Amniotic epithelial cell (primary cell): ENCODE data around the gene SLC7A10.

Experiments used
- DNase-seq: peaks from one replicate; pipeline ENCODE4 v3.0.0-alpha.2; 2010; ENCODE audit warnings: low read depth

SLC7A10 gene

GRCh38 chr19:33225458-33225926 is at the start of gene SLC7A10:
Gene SLC7A10 (minus strand): TSS chr19:33225850. CDS start chr19:33225703, 147 bp downstream.
- DNase-seq: no peak

DNA sequence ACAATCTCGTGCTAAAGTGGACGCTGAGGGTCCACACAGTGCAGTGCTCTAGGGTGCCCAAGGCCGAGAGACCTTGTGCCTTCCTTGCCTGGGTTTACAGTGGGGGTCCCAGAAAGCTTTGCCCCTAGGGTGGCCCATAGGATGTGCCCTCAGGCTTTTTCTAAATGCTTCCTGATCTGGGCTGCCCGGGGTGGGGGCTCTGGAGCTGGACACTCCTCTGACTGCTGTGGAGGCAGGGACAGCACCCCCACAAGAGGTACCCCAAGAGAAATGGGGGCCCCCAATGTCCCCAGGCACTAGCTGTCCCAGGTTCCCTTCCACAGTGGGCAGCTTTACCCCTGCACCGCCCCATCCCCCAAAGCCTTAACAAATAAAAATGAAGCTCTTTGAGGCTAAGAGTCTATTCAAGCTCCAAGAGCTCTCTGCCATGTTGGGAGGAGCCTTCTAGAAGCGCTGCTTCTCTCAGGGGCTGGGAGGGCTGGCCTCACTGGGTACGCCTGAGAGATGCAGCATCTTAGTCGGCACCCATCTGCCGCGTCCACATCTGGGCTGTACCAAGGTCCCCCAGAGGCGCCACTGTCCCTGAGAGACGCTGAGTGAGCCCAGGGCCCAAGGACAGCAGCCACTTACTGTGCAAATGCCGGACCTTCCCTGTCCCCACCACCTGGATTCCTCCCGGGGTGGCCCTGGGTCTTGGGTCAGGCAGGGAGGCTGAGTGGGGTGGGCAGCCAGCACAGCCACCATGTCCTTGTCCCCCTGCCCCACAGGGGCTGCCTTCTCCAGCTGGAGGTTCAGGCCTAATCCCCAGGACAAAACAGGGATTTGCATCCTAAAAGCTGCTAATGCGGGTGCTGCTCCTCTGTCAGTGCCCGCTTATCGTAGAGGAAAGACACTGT is 49.3 kb upstream of the SLC7A10 start:
- no peak for DNase-seq

- peak; percentile 75 for DNase-seq
These were observed 48.4 kb upstream of the SLC7A10 start for GRCh38 chr19:33273881-33274662.

- no peak for DNase-seq
These were observed 47.6 kb upstream of the SLC7A10 start for GRCh38 chr19:33273065-33273736.

GRCh38 chr19:33271246-33272021 is 45.8 kb upstream of the SLC7A10 start:
- no peak for DNase-seq

- DNase-seq: no peak
These were observed 45.1 kb upstream of the SLC7A10 start for GRCh38 chr19:33270769-33271168.

DNA sequence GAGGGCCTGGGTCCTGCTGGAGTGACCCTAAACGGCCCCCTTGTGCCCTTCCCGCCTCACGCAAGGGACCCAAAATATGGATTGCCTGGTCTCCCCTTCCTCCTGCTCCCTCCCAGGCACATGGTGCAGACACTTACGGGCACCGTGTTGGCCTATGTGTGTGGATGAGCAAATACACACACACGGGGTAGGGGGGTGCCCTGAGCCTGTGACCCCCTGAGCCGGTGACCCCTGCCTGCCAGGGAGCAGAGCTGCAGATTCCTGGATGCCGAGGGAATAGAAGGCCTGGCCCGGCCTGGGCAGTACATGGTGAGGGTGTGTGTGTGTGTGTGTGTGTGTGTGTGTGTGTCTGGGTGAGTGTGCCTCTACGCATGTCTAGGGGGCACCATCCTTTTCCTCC is 43.4 kb upstream of the SLC7A10 start:
- DNase-seq: no peak

GRCh38 chr19:33268162-33268991 is 42.7 kb upstream of the SLC7A10 start:
- DNase-seq: no peak

- DNase-seq: no peak
These were observed 42.1 kb upstream of the SLC7A10 start for GRCh38 chr19:33267706-33268105.

DNA sequence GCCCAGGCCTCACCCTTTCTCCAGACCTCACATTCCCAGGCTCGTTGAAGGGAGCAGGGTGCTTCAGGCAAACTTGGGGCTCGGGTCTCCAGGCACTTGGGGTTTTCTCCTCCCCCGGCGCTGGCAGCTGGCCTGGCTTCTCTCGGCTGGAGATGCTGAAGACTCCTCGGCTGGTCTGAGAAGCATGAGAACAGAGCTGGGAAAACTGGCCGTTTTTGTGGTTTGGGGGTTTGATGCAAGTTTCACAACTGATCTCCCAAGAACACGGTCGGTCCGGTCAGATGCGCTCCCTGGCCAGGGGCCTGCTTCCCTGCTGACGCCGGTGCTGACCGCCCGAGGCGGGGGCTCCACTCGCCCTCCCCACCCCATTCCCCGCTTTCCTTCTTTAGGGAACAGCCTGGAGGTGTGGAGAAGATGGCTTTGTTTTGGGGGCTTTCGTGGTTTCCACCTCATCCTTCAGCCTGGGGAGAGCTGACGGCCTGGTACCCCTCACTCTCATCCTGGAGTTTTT is 41.4 kb upstream of the SLC7A10 start:
- no peak for DNase-seq

- no peak for DNase-seq
These were observed 39.3 kb upstream of the SLC7A10 start for GRCh38 chr19:33264881-33265445.

- no peak for DNase-seq
These were observed 37.8 kb upstream of the SLC7A10 start for GRCh38 chr19:33263325-33264023.

- DNase-seq: no peak
These were observed 36.0 kb upstream of the SLC7A10 start for GRCh38 chr19:33261511-33262189.

DNA sequence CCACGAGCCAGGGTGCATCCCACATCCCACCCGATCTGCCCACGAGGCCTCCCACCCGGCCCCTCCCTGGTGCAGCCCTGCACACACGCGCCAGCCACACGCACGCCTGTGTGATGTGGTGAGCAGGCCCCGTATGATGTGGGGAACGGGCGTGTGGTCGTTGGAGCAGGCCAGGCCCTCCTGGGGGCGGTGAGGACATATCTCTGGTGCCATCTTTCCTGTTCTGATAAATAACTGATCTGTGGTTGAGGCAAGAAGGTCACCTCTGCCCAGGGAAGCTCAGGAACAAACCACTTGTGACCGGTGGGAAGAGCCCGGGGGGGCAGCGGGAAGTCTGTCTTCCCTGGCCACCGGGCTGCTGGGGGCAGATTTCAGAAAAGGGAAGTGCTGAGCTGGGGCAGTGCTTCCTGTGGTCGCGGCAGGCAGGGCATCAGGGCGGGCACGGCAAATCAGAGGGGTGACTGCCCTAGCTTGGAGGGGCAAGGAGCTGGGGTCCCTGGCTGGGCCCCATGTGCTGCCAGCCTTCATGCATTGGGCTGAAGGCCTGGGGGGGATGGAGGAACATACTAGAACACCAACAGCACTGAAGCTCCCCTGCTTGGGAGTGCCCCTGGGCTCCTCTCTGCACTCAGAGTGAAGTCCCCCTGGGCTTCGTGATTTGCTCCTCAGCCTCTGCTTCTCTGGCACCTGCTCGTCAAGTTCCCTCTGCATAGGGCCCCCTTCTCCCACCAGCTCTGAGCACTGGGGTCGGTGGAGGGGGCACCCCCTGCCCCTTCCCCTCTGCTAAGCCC is 35.2 kb upstream of the SLC7A10 start:
- DNase-seq: no peak

DNA sequence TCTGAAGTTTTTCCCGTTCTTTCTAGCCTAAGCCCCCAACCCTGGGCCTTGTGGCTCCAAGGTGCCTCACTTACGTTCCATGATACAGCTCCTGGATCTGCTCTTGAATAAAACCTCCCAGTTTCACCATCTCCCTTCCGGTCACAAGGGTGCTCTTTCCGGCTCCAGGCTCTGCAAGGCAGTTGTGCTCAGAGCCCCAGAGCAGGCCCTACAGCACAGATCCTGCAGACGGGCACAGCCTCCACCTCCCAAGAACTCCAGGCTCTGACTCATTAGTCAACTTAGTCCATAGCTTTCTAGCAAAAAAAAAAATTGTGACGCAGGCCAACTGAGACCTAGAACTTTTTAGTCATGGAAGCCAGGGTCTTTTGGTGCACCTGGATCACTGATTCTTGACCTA is 33.9 kb upstream of the SLC7A10 start:
- DNase-seq: peak; percentile 30

GRCh38 chr19:33257828-33258227 is 32.2 kb upstream of the SLC7A10 start:
- no peak for DNase-seq

DNA sequence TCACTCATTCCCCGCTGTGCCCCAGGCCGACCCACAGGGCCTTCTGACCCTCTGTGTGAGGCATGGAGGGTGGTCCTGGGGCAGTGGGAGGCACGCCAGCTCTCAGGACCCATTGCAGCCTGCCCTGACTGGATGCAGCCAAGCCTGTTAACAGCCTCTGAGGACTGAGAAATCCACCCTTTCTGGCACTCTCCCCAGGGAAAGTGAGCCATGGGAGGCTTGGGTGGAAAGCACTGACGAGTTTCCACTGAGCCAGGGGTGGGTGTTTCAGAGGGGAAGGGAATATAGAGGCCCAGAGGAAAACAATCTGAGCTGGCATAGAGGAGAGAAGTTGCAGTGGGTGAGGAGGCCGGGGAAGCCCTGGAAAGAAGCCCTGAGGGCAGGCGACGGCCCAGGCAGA is 30.6 kb upstream of the SLC7A10 start:
- no peak for DNase-seq

DNA sequence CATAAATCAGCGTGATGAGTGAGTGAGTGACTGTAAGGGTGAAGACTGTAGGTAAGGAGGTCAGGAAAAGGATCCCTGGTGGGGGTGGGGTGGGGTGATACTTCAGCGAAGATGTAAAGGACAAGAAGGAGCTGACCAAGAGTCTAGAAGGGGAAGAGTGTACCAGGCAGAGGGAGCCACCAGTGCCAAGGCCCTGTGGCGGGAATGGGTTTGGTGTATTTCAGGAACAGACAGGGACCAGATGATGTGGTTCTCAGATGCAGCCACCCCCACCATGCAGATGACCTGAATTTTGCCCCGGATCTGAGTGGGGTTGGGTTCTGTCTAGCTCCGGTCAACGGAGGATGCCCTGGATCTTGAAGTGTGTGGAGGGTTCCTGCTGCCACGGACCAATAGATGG is 30.1 kb upstream of the SLC7A10 start:
- DNase-seq: no peak
